HPDE6-E6E7 (cell line): Measurements from ENCODE around the gene PSMB7.
A peak's percentile ranks its signal among the peaks of the same experiment; 100 is the strongest.

Experiments
- DNase-seq: peaks from one replicate; pipeline ENCODE4 v3.0.0; 2011; ENCODE audit warnings: missing footprints; ENCODE audit errors: extremely low spot score

Gene PSMB7

DNA sequence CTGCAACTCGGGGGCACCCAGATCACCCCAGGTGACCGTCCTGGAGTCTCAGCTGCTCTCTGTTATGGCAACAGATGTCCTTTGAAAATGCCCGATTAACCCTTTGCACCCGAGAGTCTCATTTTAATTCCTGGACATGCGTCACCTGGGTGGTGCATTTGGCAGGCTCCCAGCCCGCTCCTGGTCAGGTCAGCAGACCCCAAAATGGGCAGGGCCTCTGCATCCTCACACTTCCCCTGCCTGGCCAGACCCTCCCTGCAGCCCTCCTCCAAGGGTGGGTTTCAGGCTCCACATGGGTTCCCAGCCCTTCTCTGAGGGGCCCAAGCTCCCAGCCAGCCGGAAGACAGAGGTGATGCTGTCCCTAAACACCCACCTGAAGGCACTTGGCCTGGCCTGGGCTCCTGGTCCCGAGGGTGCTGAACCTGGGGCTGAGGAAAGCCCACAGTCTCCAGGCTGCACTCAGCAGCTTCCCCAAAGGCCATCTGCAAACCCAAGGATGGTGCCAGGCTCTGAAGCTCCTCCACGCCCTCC is 69.4 kb downstream of the PSMB7 start:
- no peak for DNase-seq

DNA sequence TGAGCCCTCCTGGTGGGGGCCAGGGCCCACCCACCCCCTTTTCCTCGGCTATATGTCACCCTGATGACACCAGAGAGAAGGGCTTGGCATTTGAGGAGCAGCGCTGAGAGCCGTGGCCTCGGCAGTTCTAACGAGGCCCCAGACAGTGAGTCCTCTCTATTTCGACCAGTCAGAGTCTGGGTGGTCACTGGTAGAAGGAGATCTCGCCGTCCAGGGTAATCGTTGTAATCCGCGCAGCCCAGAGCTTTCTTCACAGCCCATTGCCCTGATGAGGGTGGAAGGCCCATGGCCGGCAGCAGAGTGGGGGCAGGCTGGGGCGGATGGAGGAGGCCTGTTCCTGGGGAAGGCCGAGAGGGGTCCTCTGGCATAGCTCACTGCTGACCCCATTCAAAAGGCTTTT is 70.2 kb downstream of the PSMB7 start:
- no peak for DNase-seq

DNA sequence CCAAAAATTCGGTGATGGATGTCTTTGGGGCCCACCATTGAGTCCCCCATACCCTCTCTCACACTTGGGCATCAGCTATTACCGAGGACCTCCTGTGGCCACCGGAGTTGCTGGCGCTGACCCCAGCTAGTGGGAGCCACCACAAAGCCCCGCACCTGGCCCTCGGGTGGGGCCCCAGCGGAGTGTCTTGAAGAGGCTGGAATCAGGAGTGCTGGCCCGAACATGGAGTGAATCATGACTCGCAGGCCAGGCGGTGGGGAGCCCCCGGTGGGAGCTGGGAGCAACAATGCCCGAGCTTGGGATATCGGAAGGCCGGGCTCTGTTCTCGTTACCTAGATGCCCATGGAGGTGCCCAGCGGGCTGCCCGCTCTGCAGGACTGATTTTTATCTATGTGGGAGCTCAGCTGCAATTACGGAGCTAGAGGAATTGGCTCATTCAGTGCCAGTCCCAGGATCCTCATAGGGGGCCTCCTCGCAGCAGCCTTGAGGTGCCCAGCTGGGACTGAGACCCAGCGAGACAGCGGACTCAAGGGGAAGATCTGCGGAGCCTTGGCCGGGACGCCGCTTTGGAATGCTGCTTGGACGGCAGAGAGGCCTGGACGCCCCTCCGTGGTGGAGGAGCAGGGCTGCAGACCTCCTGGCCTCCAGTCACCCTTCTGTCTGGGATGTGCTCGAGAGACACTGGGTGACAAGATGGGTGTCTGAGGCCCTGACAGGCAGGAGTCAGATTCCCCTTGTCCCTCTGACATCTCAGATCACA is 70.8 kb downstream of the PSMB7 start:
- no peak for DNase-seq

DNA sequence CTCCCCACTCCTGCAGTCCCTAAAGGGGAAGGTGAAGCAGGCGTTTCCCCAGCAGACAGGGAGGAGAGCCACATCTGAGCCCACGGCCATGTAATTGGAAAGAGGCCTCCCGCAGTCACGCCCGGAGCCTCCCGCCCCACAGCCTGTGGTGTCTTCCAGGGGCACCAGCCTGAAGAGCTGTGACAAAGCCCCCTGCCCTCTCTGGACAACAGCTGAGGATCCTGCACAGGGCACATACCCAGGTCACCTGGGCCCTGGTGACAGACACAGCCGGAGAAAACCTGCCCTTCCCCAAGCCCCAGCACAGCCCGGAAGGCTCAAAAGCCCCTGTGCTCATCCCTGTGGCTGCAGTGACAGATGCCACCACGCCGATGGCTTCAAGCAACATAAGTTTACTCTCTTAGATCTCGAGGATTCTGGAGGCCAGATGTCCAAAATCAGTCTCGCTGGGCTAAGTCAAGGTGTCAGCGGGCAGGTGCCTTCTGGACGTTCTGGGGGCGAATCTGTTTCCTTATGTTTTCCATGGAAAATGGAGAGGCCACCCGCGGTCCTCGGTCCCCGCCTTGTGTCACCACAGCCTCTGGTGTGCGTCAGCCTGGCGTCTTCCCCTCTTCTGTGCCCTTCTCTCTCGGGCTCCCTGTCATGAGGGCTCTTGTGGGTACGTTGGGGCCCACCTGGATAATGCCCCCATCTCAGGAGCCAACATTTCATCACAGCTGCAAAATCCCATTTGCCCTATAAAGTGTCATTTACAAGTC is 71.5 kb downstream of the PSMB7 start:
- no peak for DNase-seq

DNA sequence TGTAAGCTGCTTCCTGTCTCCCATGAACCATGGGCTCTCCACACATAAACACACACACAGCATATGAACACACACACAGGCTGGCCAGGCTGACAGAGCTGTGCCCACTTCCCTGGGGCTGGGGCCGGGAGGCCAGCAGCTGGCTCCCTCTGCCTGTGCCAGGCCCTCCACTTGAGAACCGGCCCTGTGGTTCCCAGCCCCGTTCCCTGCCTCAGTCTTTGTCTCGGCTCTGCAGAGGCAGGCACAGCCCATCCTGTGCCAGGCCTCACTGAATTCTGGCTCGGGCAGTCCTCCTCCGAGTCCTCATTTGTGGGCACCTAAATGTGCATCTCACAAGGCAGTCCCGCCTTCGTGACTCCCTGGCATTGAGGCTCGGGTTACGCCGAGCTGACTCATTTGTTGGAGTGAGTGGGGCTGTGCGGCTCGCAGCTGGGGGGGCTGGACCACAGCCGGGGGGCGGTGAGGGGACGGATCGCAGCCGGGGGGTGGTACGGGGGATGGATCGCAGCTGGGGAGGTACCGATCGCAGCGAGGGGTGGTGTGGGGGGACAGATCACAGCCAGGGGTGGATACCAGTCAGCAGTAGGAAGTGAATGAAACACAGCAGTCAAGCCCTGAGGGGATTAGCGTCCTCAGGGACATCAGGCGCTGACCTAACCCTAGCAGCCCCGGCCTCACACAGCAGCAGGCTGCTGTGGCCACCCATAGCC is 72.3 kb downstream of the PSMB7 start:
- peak; percentile 73 for DNase-seq

DNA sequence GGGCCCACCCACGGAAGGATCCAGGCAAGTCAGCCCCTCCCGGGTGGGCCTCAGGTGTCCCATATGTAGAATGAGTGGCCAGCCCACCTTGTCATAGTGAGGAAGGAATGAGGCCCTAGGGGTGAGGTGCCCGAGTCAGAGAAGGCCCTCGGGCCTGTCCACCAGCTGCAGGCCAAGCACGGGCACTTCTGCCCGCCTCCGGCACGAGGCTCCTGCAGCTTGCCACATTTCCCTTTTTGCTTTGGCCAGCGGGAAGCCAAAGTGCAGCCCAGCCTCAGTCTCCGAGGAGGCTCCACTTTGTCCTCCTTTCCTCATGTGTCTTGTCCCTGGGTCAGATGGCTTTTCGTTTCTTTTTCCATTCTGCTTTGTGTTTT is 72.9 kb downstream of the PSMB7 start:
- DNase-seq, result no peak

DNA sequence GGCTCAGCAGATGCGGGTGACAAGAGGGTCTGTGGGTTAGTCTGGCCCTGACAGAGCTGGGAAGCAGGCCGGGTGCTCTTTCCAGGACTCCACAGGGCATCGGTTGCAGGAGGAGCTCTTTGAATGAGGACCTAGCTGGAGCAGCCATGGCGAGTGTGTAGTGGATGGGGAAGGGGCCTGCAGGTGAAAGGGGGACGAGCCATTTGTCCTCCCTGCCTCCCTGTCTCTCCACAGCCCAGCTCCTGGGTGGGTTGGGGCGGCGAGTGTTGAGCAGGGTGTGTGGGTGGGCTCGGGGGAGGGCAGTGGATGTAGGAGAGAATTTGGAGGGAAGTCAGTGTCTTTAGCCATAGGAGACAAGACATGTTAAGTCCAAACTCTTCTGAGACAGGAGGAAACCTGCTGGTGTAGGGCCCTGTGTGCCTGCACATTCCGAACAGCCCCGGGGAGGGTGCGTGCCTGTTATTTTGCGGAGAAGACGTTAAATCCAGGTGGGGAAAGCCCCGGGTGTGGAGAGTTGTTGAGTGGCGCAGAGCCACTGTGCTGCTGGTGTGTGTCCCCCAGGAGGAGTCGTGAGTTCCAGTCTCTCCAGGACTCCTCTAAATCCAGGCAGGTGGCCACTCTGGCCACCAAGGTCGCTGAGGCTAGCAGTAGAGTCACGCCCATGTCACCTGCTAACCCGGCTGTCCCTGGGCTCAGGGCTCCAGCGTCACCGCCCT is 73.6 kb downstream of the PSMB7 start:
- no peak for DNase-seq

DNA sequence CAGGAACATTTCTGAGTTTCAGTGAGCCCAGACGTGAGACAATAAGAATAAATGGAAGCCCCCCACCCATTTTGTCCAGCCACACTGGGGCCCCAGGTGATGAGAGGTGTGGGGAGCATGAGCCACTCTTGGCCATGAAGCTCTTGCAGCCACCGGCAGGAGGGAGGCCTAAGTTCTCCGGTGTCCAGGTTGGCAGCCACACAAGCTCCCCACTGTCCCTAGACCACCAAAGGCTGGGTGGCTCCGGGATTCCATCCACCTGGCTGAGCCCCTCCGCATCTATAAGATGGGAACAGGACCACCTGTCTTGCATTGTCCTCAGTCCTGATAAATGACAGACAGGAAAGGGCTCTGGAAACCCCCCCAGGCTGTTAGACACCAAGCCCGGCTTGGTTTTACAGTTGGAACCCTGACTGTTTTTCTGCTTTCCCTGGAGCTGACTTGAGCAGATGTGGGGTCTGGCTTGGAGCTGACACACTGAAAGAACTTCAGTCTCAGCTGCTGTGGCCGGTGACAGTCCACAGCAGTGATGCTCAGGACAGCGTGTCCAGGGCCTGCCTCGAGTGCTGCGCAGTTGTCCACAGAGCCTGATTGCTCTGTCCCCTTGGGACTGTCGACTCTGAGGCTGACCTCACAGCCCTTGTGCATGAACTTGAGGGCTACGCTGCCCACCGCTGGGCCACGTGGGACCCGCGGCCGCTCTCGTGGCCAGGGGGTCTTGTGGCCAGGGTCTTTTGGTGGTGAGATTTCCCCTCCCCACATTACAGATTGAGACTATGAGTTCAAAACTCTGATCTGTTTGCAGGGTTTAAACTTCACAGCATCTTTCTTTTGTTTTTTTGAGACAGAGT is 74.8 kb downstream of the PSMB7 start:
- no peak for DNase-seq

DNA sequence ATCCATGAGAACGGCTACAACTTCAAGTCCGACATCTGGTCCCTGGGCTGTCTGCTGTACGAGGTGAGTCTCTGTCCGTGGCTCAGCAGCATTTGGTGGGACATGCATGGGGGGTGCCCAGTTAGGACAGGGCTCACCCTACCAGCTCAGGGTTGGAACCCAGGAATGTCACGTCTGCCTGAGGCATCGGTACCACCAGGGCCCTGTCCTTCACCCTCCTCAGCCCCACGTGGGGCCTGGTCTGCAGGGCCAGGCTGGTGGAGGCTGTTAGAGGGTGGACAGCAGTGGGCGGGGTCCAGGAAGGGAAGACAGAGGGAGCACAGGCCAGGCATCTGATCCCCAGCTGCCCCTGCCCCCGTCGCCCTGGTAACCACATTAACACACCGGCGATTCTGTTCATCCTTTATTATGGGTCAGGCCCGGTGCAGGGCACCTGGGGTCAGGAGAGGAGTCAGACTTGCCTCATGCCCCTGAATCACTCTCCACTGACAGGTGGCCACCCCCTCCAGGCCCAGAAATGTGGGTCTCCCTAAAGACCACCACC is 75.6 kb downstream of the PSMB7 start:
- no peak for DNase-seq

DNA sequence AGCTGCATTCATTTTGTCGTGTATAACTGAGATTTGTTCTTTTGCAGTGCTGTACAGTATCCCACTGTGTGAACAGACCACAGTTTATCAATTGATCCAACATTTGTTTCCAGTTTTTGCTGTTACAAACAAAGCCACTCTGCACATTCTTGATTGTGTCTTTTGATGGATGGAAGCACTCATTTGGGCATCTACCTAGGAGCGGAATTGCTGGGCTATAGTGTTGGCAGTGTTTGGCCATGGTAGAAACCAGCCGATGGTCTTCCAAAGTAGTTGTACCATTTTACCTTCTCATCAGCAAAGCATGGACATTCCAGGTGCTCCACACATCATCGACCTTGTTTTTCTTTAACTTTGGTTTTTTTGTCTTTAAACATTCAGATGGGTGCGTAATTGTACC is 77.7 kb downstream of the PSMB7 start:
- no peak for DNase-seq

DNA sequence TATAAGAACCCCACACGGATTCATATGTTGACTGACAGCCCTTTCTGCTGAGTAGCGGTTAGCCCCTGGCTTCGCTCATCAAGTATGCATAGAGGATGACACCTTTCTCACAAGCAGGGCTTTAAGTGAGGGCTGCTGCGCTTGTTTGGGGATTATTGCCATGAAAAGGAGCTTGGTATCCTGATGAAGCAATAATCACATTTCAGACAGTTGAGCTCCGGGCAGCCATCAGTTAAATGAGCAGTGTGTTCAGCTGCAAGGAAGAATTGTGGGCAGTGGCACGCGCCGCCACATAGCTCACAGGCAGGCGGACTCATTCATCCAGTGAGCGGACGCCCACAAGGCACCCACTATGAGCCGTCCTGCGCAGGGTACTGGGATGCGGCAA is 79.9 kb downstream of the PSMB7 start:
- no peak for DNase-seq

DNA sequence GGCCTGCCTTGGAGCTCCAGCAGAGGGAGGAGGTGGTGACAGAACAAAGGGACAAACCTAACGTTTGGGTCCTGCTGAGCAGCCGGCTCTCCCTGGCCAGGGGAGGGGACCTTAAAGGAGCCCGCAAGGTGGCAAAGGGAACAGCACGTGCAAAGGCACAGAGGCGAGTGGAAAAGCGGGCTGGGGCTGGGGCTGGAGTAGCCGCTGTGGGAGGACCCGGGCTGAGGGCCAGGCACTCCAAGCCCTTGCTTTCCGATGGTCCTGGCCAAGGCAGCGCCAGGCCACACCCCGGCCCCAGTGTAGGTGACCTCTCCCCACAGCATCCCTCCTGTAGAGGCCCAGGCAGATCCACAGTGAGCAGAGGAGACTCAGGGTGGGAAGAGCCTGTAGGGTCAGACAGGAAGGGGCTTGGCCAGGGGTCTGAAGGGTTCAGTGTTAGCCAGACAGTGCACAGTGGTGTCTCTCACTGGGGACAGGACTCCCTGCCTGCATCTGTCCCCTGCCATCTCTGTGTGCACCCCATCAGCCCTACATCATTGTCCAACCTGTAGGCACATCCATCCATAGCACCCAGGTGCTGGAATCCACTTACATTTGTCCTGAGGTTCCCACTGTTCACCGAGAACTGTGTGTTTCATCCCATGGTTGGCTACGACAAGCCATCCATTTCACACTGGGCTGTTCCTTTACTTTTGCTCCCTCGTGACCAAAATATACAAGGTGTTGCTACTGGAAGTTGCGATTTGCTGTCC is 80.5 kb downstream of the PSMB7 start:
- no peak for DNase-seq

DNA sequence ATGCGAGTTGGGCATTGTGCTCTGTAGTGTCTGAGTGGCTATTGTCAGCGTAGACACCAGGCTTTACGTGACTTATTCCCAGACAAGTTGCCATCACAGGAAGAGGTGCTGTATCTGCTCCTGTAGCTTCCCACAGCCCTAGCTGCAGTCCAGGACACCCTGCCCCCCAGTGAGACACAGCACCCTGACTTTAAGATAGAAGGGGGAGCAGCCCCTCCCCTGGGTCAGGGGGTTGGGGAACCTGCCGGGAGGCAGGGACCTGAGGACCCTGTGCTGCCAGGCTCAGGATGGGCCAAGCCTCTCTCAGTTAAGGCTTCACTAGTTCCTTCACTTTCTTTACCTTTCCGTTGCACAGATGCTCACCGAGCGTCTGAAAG is 82.1 kb downstream of the PSMB7 start:
- no peak for DNase-seq

DNA sequence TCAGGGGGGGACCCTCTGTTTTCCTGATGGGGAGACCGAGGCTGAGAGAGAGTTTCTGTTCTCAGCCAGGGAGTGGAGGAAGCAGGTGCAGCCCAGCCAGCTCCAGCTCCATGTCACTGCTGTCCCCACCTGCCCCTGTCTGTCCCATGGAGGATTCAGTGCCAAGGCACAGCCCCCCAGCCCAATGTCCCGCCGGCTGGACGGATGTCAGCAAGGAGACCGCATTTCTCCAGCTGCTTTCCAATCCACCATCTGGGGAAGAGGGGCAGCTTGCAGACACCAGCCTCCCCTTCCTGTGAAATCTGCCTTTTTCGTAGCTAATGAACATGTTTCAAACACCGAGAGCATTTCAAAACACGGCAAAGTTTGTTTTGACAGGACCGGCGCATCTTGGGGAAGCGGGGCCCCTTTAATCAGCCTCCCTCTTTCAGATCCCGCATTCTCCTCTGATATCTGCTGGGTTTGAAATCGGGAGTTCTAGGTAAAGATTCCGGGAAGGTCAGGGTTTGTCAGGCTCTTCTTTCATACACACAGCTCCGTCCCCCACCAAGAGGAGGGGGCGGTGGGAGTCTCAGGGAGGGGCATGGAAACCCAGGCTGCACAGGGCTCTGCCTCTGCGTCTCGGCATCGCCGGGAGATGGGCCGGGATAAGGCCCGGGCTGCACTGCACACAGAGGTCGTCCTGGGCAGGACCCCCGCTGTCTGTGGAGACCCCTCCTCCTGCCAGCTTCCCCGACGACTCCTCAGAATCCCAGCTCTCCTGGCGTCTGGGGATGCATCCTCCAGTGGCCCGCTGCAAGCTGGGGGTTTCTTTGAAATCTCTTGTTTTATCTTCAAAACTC is 82.7 kb downstream of the PSMB7 start:
- no peak for DNase-seq

DNA sequence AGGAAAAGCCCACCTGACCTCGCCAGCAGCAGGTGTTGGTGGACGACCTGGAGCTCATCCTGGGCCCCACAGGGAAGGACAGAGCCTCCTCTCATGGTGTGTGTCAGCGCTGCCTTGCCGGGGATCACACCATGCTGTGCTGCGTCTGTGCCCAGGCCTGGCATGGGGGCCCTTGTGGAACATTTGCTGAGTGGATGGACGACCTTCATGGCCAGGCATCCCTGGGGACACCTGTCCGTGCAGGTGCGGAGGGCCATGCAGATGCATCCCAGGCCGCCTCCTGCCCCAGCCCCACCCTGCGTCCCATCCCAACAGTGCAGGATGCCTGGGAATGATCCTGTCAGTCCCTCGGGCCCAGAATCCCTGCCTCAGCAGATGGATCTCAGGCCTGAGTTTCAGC is 83.7 kb downstream of the PSMB7 start:
- no peak for DNase-seq

DNA sequence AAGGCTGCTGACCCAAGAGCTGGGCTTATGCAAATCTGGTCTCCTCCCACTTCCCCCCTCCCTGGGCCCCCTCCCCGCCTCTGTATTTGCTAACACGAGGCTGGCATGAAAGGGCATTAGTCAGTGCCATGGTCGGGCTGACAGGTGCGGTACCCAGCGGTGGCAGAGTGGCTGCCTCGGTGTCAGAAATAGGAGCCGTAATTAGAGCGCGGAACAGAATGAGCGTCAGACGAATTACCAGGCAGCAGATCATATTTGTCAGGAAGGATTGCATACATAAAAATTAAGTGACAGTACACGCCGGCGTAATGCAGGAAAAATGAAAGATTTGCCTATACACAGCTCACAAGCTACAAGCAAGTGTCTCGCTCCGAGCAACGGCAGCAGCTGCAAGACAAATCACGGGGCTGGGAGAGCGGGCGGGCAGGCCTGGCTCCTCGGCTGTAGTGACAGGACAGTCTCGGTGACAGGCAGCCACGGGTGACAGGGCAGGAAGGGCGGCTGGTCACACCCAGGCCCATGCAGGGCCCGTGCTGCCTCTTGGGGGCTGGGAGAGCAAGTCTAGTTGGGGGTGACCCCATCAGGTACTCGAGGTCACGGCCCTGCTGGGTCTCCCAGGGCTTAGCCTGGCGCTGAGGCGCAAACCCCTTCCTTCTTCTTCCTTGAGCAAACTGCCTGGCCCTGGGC is 85.1 kb downstream of the PSMB7 start:
- DNase-seq, result no peak

DNA sequence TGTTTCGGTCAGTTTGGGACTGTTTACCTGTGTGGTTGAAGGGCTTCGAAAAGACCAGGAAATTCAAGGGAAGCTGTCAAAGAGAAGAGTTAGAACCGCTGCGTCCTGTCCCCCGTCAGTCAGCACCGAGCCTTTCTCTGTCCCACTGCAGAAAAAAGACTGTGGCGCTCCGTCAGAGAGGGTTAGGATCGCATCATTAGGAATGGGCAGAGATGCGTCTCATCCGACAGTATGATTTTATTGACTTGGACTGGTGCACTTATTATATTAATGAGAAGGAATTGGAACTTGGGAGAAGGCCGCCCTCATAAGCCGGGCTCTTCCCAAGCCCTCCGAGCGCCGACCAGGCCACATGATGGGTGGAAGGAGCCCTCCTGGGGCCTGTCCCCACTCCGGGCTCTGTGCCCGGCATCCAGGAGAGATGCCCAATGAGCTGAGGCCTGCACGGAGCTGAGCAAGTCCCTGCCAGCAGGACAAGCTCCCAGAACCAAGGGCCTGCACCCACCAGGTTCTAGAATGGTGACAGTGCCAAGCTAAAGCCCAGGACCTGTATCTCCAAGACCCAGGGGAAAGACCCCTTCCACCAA is 85.9 kb downstream of the PSMB7 start:
- no peak for DNase-seq

DNA sequence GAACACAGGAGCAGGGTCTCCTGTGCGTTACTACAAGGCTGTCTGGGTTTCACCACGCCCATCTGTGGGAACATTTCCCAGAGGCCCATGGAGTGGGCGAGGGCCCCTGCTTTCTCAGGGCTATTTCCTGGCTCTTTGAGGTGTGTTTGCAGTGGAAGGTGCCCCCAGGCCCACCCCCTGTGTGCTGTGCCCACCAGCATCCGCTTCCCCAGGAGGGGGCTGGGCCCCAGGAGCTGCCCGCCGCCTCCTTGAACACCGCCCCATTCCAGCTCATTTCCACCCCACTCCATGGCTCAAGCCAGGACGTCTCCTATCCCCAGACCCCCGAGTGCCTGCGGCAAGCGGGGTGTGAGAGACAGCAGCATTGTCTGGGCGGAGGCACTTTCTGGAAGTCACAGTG is 87.0 kb downstream of the PSMB7 start:
- DNase-seq, result no peak
